Limb (tissue), 2 donors: Measurements from ENCODE around the gene LUZP2.
"Not testable (repeated sequence)": the region's sequence is repeated elsewhere in the genome, so short reads cannot be mapped to it uniquely, and the experiment has no call there.

ENCODE experiments used
- DNase-seq, 2 donors: peaks; one replicate each; pipeline ENCODE4 v3.0.0-alpha.2; 2016; ENCODE audit errors: extremely low spot score in 2 of 2

The LUZP2 gene

GRCh38 chr11:24819006-24819405, 322.2 kb downstream of the LUZP2 start:
- DNase-seq = no peak

GRCh38 chr11:24819863-24820434, 323.1 kb downstream of the LUZP2 start:
- DNase-seq = no peak

- no peak for DNase-seq
These were observed 323.7 kb downstream of the LUZP2 start for GRCh38 chr11:24820541-24820940.

- DNase-seq = no peak
These were observed 332.2 kb downstream of the LUZP2 start for GRCh38 chr11:24828938-24829605.

GRCh38 chr11:24833573-24833972, 336.7 kb downstream of the LUZP2 start:
- no peak for DNase-seq

- no peak for DNase-seq
These were observed 340.3 kb downstream of the LUZP2 start for GRCh38 chr11:24837112-24837511.

GRCh38 chr11:24842308-24842707, 345.5 kb downstream of the LUZP2 start:
- no peak for DNase-seq

- DNase-seq = no peak
These were observed 347.6 kb downstream of the LUZP2 start for GRCh38 chr11:24844406-24844805.

GRCh38 chr11:24848857-24849256, 352.0 kb downstream of the LUZP2 start:
- no peak for DNase-seq

GRCh38 chr11:24855951-24856350, 359.1 kb downstream of the LUZP2 start:
- no peak for DNase-seq

GRCh38 chr11:24859801-24860300, 363.0 kb downstream of the LUZP2 start:
- DNase-seq = no peak

GRCh38 chr11:24861440-24861839, 364.6 kb downstream of the LUZP2 start:
- DNase-seq = no peak

- DNase-seq = no peak
These were observed 369.9 kb downstream of the LUZP2 start for GRCh38 chr11:24866743-24867142.

GRCh38 chr11:24870048-24870447, 373.2 kb downstream of the LUZP2 start:
- no peak for DNase-seq

- DNase-seq = no peak
These were observed 375.3 kb downstream of the LUZP2 start for GRCh38 chr11:24872186-24872585.

GRCh38 chr11:24872651-24873311, 375.9 kb downstream of the LUZP2 start:
- DNase-seq = no peak

- no peak for DNase-seq
These were observed 384.1 kb downstream of the LUZP2 start for GRCh38 chr11:24880962-24881361.

- DNase-seq = no peak
These were observed 388.8 kb downstream of the LUZP2 start for GRCh38 chr11:24885580-24886173.

GRCh38 chr11:24886880-24887619, 390.2 kb downstream of the LUZP2 start:
- no peak for DNase-seq

GRCh38 chr11:24890426-24890825, 393.6 kb downstream of the LUZP2 start:
- DNase-seq = no peak

- not testable (repeated sequence) for DNase-seq
These were observed 395.1 kb downstream of the LUZP2 start for GRCh38 chr11:24891845-24892492.
